ENCODE data around the gene IL1B. TPM values are rescaled to one million over a fixed set of nuclear protein-coding genes. Genes with fewer than 3 reads are reported as not detected.

The IL1B gene
- polyA plus RNA-seq, 1 donor: 0.76 TPM

Other genes starting within 250 kb of the IL1B start
- 23.6 TPM for gene SLC20A1, start 190.8 kb downstream of the IL1B start, polyA plus RNA-seq (ENCODE audit: insufficient read length)
- gene NT5DC4, start 115.8 kb downstream of the IL1B start, polyA plus RNA-seq (ENCODE audit: insufficient read length): not detected
- 7.5 TPM for gene CKAP2L, start 72.2 kb downstream of the IL1B start, polyA plus RNA-seq (ENCODE audit: insufficient read length)
- gene IL1A, start 52.3 kb downstream of the IL1B start, polyA plus RNA-seq (ENCODE audit: insufficient read length): not detected
- gene IL37, start 74.4 kb upstream of the IL1B start, polyA plus RNA-seq (ENCODE audit: insufficient read length): not detected
- not detected for gene IL36G, start 141.2 kb upstream of the IL1B start, polyA plus RNA-seq (ENCODE audit: insufficient read length)
- not detected for gene IL36A, start 168.7 kb upstream of the IL1B start, polyA plus RNA-seq (ENCODE audit: insufficient read length)
- gene IL36B, start 216.1 kb upstream of the IL1B start, polyA plus RNA-seq (ENCODE audit: insufficient read length): not detected
- not detected for gene IL36RN, start 222.4 kb upstream of the IL1B start, polyA plus RNA-seq (ENCODE audit: insufficient read length)
- not detected for gene IL1F10, start 231.2 kb upstream of the IL1B start, polyA plus RNA-seq (ENCODE audit: insufficient read length)

Measured in hindlimb muscle (tissue), 1 donor.